HepG2 (cell line): ENCODE results near the gene CEP104.

Experiments used
- CHCHD3 ChIP-seq: sonication (generic); formaldehyde crosslinking; IDR thresholded peaks from 2 replicates; pipeline ENCODE4 v1.8.0; 2022; ENCODE audit warnings: mild to moderate bottlenecking, missing genetic modification reagents, moderate library complexity
- ETV6 ChIP-seq: sonication (generic); formaldehyde crosslinking; conservative IDR thresholded peaks from 2 replicates; pipeline ENCODE4 v1.4.0; 2020; ENCODE audit warnings: missing genetic modification reagents
- GABPB1 ChIP-seq: IDR thresholded peaks from 2 replicates; pipeline ENCODE4 v1.6.1; 2016; ENCODE audit warnings: mild to moderate bottlenecking, missing genetic modification reagents, moderate library complexity, missing compliant biosample characterization
- XRCC5 ChIP-seq: fragments of 200-400 bp; formaldehyde crosslinking; optimal IDR thresholded peaks from 2 replicates; pipeline ENCODE3; 2017; ENCODE audit warnings: mild to moderate bottlenecking, low read length
- TF ChIP-seq, protein P1 (sequence below): sonication (generic); formaldehyde crosslinking; IDR thresholded peaks from 2 replicates; pipeline ENCODE4 v1.5.0; 2020; ENCODE audit warnings: mild to moderate bottlenecking, missing genetic modification reagents, moderate library complexity

DNA sequence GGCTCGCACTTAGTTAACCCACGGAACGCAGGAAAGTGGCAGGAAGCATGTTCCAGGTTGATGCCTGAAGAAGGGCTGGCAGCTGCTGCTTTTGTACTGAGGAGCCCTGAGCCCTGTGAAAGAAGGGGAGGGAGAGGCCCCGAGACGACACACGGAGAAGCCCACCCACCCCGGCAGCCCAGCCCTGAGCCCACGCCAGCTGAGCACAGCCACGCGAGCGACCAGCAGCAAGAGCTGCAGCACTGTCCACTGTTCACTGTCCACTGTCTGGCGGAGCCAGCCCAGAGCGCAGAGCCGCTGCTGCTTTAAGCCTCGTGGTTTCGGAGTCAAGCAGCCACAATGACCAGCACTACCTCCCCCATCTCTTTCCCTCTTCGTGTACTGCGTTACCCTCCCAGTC lies 66.1 kb downstream of the CEP104 start:
- TF ChIP-seq CHCHD3 (CRISPR knock-in tag) (no peak), XRCC5 (no peak), ETV6 (CRISPR knock-in tag) (no peak), GABPB1 (no peak)
- TF ChIP-seq, protein P1, sequence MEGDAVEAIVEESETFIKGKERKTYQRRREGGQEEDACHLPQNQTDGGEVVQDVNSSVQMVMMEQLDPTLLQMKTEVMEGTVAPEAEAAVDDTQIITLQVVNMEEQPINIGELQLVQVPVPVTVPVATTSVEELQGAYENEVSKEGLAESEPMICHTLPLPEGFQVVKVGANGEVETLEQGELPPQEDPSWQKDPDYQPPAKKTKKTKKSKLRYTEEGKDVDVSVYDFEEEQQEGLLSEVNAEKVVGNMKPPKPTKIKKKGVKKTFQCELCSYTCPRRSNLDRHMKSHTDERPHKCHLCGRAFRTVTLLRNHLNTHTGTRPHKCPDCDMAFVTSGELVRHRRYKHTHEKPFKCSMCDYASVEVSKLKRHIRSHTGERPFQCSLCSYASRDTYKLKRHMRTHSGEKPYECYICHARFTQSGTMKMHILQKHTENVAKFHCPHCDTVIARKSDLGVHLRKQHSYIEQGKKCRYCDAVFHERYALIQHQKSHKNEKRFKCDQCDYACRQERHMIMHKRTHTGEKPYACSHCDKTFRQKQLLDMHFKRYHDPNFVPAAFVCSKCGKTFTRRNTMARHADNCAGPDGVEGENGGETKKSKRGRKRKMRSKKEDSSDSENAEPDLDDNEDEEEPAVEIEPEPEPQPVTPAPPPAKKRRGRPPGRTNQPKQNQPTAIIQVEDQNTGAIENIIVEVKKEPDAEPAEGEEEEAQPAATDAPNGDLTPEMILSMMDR (CRISPR knock-in tag): no peak
